COLO829 (cell line): ENCODE results near the gene FIP1L1.
"Not testable (repeated sequence)": the region's sequence is repeated elsewhere in the genome, so short reads cannot be mapped to it uniquely, and the experiment has no call there.

Experiments used
- DNase-seq: peaks from one replicate; pipeline ENCODE4 v3.0.0; 2012; ENCODE audit warnings: low spot score

The FIP1L1 gene, protein sequence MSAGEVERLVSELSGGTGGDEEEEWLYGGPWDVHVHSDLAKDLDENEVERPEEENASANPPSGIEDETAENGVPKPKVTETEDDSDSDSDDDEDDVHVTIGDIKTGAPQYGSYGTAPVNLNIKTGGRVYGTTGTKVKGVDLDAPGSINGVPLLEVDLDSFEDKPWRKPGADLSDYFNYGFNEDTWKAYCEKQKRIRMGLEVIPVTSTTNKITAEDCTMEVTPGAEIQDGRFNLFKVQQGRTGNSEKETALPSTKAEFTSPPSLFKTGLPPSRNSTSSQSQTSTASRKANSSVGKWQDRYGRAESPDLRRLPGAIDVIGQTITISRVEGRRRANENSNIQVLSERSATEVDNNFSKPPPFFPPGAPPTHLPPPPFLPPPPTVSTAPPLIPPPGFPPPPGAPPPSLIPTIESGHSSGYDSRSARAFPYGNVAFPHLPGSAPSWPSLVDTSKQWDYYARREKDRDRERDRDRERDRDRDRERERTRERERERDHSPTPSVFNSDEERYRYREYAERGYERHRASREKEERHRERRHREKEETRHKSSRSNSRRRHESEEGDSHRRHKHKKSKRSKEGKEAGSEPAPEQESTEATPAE

DNA sequence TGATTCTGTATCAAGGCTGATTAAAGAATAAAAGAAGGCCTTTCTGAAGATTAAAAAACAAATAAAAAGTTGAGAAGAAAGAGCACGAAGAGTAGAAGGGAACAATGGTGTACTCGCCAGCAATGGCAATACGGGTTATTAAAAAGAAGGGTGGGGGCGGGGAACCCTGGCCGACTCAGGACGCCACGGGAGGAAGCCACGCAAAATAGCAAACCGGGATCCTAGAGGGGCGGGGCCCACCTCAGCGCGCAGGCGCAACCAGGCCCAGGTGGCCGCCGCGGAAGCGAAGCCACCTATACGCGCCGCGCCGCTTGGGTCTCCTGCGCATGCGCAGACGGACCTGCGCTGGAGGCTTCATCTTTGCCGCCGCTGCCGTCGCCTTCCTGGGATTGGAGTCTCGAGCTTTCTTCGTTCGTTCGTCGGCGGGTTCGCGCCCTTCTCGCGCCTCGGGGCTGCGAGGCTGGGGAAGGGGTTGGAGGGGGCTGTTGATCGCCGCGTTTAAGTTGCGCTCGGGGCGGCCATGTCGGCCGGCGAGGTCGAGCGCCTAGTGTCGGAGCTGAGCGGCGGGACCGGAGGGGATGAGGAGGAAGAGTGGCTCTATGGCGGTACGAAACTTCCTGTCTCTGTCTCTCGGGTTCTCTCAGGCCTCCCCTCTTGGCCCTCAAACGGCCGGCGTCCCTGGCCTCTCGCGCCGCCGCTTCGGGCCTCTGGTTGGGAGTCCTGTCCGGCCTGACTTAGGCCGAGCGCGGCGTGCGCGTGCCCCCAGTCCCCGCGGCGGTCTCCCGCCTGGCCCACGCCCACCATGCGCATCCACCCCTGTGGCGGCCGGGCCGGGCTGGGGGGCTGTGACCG, at the start of gene FIP1L1:
TSS of gene FIP1L1 (plus strand) at position 323 of the 852 bp plus-strand sequence. CDS start at position 521, 198 bp downstream.
- peak; percentile 98 for DNase-seq

DNA sequence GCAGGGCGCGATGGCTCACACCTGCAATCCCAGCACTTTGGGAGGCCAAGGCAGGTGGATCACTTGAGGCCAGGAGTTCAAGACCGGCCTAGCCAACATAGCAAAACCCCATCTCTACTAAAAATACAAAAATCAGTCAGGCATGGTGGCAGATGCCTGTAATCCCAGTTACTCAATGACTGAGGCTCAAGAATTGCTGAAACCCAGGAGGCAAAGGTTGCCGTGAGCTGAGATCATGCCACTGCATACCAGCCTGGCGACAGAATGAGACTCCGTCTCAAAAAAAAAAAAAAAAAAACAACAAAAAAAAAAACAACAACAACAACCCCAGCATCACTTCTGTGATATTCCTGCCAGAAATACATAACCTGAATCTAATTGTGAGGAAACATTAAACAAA, 42.5 kb upstream of the FIP1L1 start:
- DNase-seq: not testable (repeated sequence)

DNA sequence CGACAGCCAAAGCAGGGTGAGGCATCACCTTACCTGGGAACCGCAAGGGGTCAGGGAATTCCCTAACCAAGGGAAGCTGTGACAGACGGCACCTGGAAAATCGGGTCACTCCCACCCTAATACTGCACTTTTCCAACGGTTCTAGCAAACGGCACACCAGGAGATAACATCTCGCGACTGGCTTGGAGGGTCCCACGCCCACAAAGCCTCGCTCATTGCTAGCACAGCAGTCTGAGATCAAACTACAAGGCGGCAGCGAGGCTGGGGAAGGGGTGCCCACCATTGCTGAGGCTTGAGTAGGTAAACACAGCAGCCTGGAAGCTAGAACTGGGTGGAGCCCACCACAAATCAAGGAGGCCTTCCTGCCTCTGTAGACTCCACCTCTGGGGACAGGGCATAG, 37.3 kb upstream of the FIP1L1 start:
- DNase-seq: not testable (repeated sequence)

DNA sequence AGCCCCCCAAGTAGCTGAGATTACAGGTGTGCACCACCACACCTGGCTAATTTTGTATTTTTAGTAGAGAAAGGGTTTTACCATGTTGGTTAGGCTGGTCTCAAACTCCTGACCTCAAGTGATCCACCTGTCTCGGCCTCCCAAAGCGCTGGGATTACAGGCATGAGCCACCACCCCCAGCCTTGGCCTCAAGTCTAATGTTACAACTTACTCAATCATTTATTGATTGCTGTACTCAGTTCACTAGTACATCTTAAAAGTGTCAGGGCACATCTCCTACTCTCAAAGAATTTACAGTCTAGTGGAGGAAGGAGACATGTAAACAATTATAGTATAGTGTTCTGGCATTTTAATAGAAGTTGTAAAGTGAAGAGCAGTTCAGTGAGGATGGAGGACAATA, 31.0 kb upstream of the FIP1L1 start:
- DNase-seq: not testable (repeated sequence)

DNA sequence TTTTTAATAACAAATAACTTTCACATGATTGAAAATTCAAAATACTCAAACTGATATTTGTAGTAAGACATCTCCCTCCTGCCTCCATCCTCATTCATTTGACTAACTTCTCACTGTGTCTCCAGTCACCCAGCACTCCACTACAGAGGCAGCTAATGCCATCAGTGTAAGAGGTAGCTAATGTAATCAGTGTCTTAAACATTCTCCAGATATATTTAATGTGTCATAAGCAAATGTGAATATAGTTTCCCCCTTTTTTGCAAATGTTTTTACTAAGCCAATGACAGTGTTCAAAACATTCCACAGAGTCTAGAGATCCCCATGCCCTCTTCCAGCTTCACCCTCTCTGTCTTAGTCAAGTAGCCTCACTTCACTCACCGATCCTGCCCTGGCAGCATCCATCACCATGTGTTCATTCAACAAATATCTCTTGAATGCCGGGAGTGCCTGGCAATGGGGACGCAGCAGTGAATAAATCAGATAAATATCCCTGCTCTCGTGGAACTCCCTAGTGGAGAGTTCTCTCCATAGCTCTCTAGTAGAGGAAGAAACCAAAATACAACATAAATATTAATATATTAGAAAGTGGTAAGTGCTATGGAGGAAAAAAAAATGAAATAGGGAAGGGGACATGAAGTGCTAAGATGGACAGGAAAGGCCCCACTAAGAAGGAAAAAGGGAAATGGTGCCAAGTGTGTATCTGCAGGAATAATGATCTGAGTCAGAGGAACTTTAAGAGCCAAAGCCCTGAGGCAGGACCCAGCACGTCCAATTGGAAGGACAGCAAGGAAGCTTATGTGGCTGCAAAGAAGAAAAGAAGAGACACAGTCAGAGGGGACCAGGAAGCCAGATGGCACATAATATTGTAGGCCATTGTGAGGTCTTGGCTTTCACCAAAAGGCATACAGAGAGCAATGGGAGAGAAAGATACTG, 30.3 kb upstream of the FIP1L1 start:
- no peak for DNase-seq

DNA sequence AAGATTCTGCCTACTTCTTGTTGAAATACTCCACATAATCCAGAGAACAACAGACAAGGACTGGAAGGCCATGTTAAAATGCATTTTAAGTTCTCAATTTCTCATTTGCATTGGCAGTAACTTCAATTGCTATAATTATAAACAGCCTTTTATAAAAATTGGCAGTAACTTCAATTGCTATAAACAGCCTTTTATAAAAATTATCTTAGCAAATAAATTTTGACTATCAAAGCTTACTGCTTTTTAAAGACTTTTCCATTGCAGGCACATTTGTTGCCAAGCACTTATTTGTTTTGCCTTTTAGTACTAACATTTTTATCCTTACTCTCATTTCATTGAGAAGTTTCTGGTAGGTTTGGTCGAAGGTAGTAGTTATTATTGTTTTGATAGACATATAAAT, 29.4 kb upstream of the FIP1L1 start:
- no peak for DNase-seq

DNA sequence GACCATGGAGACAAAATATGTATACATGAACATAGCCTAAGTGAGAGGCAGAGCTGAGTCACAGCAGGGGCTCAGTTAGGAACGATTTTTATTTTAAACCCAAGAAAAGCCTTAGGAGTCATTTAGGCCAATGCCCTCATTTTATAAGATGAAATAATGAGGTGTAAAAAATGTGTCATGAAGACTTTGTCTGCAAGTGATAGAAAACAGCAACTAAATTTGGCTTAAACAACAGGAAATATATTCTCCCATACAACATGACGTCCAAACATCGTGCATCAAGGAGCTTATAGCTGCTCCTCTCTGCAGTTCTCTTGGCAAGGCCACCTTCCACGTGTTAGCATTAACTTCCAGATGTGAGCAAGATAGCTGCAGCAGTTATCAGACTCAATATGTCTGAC, 28.4 kb upstream of the FIP1L1 start:
- DNase-seq: no peak

DNA sequence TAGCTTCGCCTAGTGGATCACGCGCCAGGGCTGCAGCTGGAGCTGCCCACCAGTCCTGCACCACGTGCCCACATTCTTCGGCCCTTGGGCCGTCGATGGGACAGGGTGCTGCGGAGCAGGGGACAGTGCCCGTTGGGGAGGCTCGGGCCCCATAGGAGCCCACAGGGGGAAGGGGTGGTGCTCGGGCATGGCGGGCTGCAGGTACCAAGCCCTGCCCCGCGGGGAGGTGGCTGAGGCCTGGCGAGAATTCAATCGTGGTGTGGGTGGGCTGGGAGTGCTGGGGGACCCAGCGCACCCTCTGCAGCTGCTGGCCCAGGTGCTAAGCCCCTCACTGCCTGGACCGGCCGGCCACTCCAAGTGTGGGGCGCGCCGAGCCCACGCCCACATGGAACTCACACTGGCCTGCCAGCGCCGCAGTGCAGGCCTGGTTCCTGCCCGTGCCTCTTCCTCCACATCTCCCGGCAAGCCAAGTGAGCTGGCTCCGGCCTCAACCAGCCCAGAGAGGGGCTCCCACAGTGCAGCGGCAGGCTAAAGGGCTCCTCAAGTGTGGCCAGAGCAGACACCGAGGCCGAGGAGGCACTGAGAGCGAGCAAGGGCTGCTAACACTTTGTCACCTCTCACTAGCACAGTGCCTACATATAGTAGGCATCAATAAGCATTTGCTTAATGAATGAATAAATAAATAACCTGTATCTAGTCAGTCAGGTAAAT, 23.3 kb upstream of the FIP1L1 start:
- no peak for DNase-seq

DNA sequence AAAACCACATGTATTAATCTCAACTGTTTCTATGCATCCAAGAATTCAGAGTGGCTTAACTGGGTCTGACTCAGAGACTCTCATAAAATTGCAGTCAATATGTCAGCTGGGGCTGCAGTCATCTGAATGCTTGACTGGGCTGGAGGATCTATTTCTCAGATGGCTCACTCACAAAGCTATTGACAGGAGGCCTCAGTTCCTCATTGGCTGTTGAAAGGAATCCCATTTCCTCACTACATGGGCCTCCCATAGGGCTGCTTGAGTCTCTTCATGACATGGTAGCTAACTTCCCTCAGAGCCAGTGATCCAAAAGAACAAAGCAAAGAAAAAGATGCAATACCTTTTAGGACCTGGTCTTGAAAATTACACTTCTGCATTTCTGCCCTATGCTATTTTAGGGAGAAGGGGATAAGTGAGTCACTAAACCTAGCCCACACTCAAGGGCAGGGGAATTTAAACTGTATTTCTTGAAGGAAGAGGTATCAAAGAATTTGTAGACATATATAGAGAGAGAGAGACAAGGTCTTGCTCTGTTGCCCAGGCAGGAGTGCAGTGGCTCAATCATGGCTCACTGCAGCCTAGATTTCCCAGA, 21.4 kb upstream of the FIP1L1 start:
- no peak for DNase-seq

DNA sequence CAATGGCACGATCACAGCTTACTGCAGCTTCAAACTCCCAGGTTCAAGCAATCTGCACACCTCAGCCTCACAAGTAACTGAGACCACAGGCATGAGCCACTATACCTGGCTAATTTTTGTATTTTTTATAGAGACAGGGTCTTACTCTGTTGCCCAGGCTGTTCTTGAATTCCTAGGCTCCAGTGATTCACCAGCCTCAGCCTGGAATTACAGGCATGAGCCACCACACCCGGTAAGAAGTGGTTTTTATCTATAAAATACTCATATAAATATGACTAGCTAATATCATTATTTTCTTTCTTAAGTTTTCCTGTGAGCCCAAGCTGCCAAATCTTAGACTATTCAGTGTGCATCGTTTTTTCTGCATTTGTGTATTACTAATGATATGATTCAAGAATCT, 16.0 kb upstream of the FIP1L1 start:
- DNase-seq: no peak

DNA sequence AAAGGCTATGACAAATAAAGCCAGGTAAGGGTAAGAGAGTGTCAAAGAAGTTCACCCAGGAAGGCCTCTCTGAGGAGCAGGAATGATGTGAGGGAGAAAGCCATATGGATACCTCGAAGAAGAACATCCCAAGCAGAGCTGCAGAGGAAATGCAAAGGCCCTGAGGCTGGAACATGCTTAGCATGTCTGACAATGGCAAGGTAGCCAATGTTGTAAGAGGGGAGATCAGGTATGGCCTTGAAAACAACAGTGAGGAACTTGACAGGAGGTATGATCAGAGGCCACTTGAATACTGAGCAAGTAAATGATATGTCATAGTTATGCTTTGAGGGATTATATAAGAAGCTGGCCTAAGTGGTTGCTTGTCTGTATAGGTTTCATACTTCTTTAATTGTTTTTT, 15.3 kb upstream of the FIP1L1 start:
- DNase-seq: no peak

DNA sequence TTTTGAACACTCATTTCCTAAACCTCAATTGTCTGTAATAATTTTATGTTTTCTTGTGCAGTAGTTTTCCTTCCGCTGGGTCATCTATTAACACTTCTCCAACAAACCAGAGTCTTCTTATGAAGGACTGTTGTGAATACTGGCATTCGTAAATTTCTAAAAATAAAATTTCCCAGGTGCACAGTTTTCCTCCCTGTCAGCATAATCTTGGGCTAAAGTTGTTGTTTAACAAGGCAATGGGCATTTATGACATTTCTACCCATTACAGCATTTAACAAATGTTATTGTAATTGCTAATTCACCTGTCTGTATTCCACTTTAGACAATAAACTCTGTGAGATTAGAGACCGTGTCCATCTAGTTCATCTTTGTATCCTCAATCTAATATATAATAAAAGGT, 12.8 kb upstream of the FIP1L1 start:
- DNase-seq: no peak

DNA sequence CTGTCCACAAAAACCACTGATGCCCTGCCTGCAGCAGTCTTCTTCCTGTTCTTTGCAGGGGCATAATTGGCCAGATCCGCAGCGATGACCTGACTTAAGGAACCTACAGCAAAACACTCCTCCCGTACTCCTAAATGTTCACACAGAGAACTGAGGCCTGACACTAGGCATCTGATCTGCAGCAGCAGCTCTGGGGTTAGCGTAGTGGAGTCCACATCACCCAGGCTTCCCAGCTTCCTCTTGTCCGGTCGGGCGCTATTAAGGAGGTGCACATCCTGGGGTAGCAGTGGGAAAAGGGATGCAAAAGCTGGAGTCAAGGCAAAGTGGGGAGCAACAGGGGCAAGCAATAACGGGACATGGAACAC, 12.3 kb upstream of the FIP1L1 start:
- DNase-seq: no peak

DNA sequence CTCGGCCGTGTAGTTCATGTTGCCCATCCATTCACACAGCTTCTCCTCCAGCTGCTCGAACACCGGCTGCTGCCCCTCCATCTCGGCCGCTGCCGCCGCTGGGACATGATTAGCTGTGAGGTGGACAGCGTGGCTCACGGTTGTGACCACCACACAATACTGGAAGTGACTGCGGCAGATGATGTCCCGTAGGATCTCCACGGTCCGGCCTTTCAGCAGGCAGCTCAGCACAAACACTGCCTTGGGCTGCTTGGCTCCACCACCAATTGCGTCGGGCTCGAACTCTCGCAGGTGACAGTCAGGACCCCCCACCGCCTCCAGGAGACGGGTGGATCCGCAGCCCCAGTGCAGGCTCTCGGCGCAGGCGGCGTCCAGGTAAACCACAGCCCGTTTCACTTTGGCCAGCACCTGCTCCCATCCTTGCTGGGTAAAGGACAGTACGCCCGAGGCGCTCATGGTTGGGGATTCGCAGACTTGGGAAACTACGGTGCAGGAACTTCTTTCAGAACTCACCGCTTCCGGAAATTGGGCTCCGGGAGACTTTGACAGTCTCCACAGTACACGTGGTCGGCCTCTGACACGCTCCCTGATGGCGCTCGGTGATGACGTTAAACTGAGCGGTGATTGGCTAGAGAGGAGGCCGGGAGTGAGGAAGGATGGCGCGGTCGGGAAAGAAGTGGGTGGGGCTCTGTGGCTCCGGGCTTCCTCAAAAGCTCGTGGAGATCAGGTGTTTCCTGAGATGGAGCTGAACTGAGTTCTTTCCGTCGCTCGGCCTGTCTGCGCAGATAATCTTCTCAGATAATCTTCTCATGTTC, 11.7 kb upstream of the FIP1L1 start, which contains the start of gene SCFD2:
TSS of gene SCFD2 (minus strand) at position 576 of the 815 bp plus-strand sequence.
- DNase-seq: peak; percentile 98

DNA sequence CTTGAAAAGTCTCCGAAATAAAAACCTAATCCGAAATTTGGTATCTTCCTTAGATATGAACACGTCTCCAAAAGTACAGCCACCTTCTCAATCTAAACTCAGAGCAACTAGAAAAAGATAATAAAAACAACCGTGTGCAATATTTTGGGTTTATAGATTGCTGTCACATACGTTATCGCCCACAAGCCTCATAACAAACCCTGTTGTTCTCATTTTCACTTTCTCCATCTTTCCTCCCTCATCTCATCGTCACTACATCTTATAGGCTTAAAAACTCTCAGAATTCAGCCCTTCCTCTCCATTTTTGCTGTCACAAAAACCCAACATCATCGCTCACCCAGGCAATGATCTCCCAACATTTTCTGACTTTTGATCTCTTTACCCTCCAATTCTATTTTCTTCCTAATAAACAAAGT, 11.1 kb upstream of the FIP1L1 start:
- no peak for DNase-seq

DNA sequence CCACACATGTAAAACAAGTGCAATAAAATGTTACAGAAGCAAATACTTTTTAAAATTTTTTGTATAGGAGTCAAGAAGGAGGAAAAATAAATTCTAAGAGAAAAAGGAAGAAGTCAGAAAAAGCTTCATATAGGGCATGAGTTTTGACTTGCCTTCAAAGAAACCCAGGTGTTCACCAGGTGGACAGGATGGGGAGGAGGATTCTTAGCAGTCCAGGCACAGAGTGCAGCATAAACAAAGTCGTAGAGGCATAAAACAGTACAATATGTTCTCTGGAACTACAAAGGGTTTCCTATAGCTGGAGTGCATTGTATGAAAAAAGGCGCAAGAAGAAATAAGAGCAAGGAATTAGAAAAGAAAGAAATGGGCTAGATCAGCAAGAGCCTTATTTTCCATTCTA, 9.7 kb upstream of the FIP1L1 start:
- no peak for DNase-seq

DNA sequence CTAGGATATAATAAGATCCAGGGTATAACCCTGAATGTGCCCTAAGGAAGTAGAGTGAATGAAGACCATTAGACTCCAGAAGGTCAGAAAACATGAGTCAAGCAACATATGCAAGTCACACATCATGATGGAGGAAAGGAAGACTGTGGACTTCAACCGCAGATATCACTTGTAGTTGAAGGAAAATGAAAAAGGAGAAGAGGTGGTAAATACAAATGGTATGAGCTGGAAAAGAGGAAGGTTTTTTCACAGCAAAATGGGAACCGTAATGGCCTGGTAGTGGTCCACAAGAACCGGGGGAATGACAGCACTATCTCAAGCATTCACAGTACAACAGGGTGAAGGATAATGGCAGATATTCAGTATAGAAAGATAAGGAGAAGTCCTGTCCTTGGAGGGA, 6.4 kb upstream of the FIP1L1 start:
- no peak for DNase-seq

DNA sequence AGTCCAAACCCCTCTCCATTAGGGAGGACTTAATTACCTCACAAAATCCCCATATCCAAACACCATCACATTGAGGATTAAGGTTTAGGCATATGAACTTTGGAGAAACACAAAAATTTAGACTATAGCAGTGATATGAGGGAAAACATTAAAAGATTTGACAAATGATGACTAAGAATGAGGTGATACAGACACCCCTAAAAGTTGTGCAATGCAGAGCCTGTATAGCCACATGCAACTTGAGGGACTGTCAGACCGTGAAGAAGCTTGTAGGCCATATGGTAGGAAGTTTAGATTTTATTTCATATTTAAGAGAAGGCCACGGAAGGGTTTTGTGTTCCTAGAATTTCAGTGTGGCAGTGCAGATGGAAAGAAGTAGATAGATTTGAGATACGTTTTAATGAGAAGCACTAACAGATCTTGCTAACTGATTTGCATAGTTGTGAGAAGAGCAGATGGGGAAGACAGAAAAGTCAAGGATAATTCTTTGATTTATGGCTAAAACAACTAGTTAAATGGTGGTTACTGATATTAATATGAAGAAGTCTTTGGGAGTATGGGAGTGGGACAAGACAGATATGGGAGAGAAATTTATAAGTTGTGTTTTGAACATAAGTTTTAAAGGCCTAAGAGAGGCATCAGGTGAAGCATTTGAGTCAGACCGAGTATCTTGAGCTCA, 5.5 kb upstream of the FIP1L1 start:
- no peak for DNase-seq

DNA sequence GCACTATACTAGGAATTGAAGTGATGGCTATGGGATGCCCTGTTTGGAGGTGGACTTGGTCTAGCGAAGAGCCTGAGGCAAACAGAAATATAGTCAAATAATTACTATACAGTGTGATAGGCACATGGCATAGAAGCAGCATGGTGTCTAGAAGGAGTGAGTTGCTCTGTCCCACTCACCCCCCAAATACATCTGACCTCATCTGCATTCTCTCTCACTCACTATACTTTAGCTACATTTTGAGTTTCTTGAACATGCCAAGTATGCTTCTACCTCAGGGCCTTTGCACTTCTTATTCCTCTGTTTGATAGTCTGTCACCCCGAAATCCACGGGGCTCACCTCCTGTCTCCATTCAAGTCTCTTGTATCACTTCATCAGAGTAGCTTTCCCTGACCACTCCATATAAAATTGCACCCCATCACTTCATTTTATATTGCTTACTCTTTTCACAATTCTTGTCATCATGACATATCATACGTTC, 2.6 kb upstream of the FIP1L1 start:
- no peak for DNase-seq
